Stimulated activated CD8-positive, alpha-beta memory T cell treated with anti-CD3 and anti-CD28 coated beads, Interleukin-15, amount 100 ng/mL, for 24 hours (primary cell): ENCODE measurements around the gene DACH1.
"Not testable (repeated sequence)": the region's sequence is repeated elsewhere in the genome, so short reads cannot be mapped to it uniquely, and the experiment has no call there.

Experiments used
- DNase-seq: peaks from one replicate; pipeline ENCODE4 v3.0.0-alpha.2; 2020; ENCODE audit warnings: low read depth

The DACH1 gene

DNA sequence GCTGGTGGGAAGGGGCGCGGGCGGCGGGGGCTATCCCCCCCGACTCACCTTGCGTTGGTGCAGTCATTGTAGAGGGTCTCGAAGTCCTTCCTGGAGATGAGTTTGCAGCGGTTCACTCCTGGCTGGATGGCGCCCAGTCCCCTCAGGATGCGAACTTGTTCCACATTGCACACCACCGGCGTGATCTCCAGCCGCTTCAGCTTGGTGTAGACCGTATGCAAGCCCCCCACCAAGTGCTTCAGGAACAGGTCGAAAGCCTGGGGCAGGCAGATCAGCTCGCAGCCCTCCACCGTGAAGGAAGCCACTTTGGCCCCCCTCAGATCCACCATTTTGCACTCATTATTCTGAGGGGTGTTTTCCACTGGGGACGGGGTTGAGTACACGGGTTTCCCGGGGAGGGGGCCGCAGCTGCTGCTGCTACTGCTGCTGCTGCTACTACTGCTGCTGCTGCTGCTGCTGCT lies 1.1 kb downstream of the DACH1 start:
- no peak for DNase-seq

- no peak for DNase-seq
Measured at GRCh38 chr13:71864986-71865873, 1.8 kb downstream of the DACH1 start.

GRCh38 chr13:71864094-71864985 lies 2.7 kb downstream of the DACH1 start:
- no peak for DNase-seq

DNA sequence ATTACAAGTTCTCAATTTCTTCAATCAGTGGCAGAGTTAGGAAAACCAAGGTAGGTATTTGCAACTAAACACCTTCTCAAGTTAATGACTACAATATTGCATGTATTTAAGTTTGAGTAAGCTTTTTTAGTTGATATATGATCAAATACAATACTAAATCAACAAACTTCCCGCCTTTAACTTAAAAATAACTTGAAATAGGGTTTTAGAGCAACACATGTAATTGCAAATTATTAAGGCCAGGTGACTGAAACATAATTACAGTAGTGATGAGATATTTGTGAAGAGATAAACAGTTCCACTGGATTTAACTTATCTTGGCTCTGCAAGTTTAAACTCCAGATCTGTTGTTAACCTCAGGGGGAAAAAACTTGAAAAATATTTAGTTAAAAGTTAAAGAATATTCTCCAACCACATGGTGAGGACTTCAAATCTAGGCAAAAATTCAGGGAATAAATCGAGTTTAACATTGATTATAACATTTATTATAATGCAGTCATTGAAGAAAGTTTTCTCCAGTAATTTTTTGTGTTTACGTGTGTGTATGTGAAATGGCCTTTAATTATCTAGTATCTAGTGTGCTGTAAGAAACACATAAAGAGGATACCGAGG lies 3.6 kb downstream of the DACH1 start:
- DNase-seq: no peak

- DNase-seq: no peak
Measured at GRCh38 chr13:71862459-71862943, 4.5 kb downstream of the DACH1 start.

DNA sequence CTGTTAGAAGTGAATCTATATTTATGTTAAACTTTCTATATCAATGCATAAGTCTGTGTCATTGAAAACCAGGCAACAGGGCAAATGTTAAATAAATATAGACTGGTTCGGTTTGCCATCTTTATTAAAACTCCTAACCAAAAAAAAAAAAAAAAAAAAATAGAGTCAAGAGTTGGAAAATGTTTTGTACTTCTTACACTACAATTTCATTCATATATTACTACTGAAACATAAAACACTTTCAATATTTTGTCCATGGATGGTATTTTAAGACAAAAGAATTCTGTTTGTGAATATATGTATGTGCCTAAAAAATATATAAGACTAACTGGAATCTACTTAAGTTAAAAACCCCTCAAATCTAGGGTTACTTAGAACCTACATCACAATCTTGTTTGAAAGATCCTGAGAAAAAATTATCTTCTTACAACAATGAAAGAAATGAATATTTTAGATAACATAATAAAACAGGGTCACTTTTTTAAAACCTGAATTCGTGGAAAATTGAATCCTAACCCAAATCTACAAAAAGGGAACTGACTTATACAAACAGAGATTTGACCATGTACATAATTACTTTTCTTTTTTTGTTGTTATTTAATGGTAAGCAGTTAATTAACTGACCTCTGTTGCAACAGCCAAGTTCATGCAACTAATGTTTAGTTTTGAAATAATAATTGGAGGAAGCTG lies 5.1 kb downstream of the DACH1 start:
- no peak for DNase-seq

- DNase-seq: no peak
Measured at GRCh38 chr13:71860547-71861138, 6.4 kb downstream of the DACH1 start.

GRCh38 chr13:71858647-71859046 lies 8.4 kb downstream of the DACH1 start:
- DNase-seq: no peak

GRCh38 chr13:71856548-71857043 lies 10.4 kb downstream of the DACH1 start:
- DNase-seq: no peak

- no peak for DNase-seq
Measured at GRCh38 chr13:71854401-71854800, 12.6 kb downstream of the DACH1 start.

- DNase-seq: no peak
Measured at GRCh38 chr13:71853725-71854124, 13.3 kb downstream of the DACH1 start.

GRCh38 chr13:71852736-71853135 lies 14.3 kb downstream of the DACH1 start:
- no peak for DNase-seq

- DNase-seq: no peak
Measured at GRCh38 chr13:71851498-71852409, 15.2 kb downstream of the DACH1 start.

DNA sequence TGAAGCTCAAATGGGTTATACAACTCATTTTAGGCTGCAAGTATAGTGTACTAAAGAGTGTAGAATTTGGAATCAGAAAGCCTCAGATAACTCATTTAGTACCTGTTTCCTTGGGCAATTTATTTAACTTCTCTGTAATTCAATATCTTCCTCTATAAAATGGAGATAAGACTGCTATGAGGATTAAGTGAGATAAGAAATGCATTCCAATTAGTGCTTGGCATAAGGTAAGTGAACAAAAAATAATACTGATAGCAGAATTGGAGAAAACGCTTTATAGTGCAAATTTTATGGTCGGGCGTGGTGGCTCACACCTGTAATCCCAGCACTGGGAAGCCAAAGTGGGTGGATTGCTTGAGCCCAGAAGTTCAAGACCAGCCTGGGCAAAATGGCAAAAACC lies 25.0 kb downstream of the DACH1 start:
- no peak for DNase-seq

- no peak for DNase-seq
Measured at GRCh38 chr13:71838842-71839241, 28.2 kb downstream of the DACH1 start.

DNA sequence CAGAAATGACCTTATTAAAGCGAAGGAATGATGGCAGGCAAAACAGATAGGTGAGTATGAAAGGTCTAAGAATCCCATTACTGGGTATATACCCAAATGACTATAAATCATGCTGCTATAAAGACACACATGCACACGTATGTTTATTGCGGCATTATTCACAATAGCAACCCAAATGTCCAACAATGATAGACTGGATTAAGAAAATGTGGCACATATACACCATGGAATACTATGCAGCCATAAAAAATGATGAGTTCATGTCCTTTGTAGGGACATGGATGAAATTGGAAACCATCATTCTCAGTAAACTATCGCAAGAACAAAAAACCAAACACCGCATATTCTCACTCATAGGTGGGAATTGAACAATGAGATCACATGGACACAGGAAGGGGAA lies 29.4 kb downstream of the DACH1 start:
- DNase-seq: not testable (repeated sequence)

- DNase-seq: no peak
Measured at GRCh38 chr13:71831716-71832115, 35.3 kb downstream of the DACH1 start.

- DNase-seq: no peak
Measured at GRCh38 chr13:71830736-71831135, 36.3 kb downstream of the DACH1 start.

GRCh38 chr13:71830323-71830722 lies 36.7 kb downstream of the DACH1 start:
- DNase-seq: no peak

- no peak for DNase-seq
Measured at GRCh38 chr13:71829547-71829946, 37.5 kb downstream of the DACH1 start.
